Measurements from ENCODE around the gene CD2. TPM values are rescaled to one million over a fixed set of nuclear protein-coding genes. Genes with fewer than 3 reads are reported as not detected.
"Not testable (repeated sequence)": the region's sequence is repeated elsewhere in the genome, so short reads cannot be mapped to it uniquely, and the experiment has no call there.

The CD2 gene
- total and polyA plus RNA-seq, 2 donors (not counting 3 experiments of a cell fraction or from before 2014, with no cell fraction given): not detected

DNA sequence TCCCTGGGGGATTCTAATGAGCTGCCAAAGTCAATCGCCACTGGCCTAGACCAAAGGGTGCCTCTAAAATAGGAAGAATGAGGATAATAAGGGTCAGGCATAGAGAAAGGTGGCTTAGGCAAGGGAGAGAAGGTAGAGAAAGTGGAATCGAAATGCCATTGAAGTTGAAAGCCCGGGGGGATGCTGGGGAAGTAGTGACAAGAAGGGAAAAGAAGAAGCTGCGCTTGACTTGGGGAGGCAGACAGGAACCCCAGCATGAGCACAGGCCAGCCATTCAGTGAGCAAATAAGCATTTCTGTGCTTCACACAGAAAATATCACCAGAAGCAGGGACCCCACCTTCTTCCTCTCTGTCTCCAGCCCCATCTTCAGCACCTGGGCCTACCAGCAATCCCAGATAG lies 1.5 kb downstream of the CD2 start:
- intact Hi-C loops (cut with micrococcal nuclease): no loop called here
- no peaks in the 10 kb centered on the region for H3K9me1 ChIP-seq (replicated peaks; ENCODE audit: control insufficient read depth, extremely low read depth, insufficient read depth, low read length)
- FAIRE-seq (no peak), DNase-seq (ENCODE audit: low read depth, low spot score) (no peak)
- no peak overlapping the region for H3K9ac ChIP-seq (replicated peaks; ENCODE audit: extremely low read depth, insufficient read depth, low read length)
- no peaks in the 10 kb centered on the region for H3K79me2 ChIP-seq (ENCODE audit: control insufficient read depth, insufficient read depth, low read length)
- dilution Hi-C loops (cut with MboI; ENCODE audit: extremely low pct_ligation_motif_present, low sequenced_read_pairs): no loop called here
- H2AFZ ChIP-seq (ENCODE audit: low read depth, low read length): no peak overlapping the region
- ChIA-PET POLR2A (no interaction called here), CTCF (no interaction called here)
- no peaks in the 10 kb centered on the region for H3K9me3 ChIP-seq (replicated peaks; ENCODE audit: control insufficient read depth, insufficient read depth, low read length)
- BruUV-seq (replicated peaks): no TSS peak
- H3K4me2 ChIP-seq (ENCODE audit: insufficient read depth, low read length): no peak overlapping the region
- TF ChIP-seq MYC (IDR thresholded peaks at IDR 0.05; ENCODE audit: low read depth, low read length) (no peak), GATA2 (IDR thresholded peaks at IDR 0.05; ENCODE audit: insufficient read depth, insufficient read length, low read depth, low read length) (no peak), EZH2 (IDR thresholded peaks at IDR 0.05; ENCODE audit: borderline replicate concordance, low read depth, low read length, severe bottlenecking) (no peak), FOS (IDR thresholded peaks at IDR 0.05; ENCODE audit: borderline replicate concordance, insufficient read depth, low read length) (no peak), JUN (IDR thresholded peaks at IDR 0.05; ENCODE audit: borderline replicate concordance, insufficient read depth, insufficient read length, low read depth) (no peak), POLR2A (IDR thresholded peaks at IDR 0.05; ENCODE audit: low read depth, low read length) (no peak), POLR2AphosphoS5 (IDR thresholded peaks at IDR 0.05; ENCODE audit: insufficient read depth, low read depth, low read length) (no peak)
- TF ChIP-seq, protein P1, sequence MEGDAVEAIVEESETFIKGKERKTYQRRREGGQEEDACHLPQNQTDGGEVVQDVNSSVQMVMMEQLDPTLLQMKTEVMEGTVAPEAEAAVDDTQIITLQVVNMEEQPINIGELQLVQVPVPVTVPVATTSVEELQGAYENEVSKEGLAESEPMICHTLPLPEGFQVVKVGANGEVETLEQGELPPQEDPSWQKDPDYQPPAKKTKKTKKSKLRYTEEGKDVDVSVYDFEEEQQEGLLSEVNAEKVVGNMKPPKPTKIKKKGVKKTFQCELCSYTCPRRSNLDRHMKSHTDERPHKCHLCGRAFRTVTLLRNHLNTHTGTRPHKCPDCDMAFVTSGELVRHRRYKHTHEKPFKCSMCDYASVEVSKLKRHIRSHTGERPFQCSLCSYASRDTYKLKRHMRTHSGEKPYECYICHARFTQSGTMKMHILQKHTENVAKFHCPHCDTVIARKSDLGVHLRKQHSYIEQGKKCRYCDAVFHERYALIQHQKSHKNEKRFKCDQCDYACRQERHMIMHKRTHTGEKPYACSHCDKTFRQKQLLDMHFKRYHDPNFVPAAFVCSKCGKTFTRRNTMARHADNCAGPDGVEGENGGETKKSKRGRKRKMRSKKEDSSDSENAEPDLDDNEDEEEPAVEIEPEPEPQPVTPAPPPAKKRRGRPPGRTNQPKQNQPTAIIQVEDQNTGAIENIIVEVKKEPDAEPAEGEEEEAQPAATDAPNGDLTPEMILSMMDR (IDR thresholded peaks at IDR 0.05; ENCODE audit: extremely low read depth in 1 of 2, insufficient read depth in 1 of 2, low read depth in 1 of 2, low read length in 2 of 2): no peak
- TF ChIP-seq, protein P2, sequence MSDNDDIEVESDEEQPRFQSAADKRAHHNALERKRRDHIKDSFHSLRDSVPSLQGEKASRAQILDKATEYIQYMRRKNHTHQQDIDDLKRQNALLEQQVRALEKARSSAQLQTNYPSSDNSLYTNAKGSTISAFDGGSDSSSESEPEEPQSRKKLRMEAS (IDR thresholded peaks at IDR 0.05; ENCODE audit: insufficient read depth, insufficient read length): no peak
- H3K4me3 ChIP-seq (replicated peaks in 1 of 3; ENCODE audit: insufficient read depth in 1 of 3, low read depth in 1 of 3, low read length in 3 of 3): no peak overlapping the region
- H3K27me3 ChIP-seq (ENCODE audit: control insufficient read depth in 2 of 2, insufficient read depth in 2 of 2, low read length in 2 of 2): no peaks in the 10 kb centered on the region
- no peaks in the 10 kb centered on the region for H4K20me1 ChIP-seq (replicated peaks; ENCODE audit: control insufficient read depth, extremely low read depth, insufficient read depth, low read length)
- no peak overlapping the region for H3K27ac ChIP-seq (ENCODE audit: insufficient read depth, low read depth, low read length)
- H3K36me3 ChIP-seq (ENCODE audit: control insufficient read depth in 2 of 2, extremely low read depth in 1 of 2, insufficient read depth in 2 of 2, low read length in 2 of 2): no peaks in the 10 kb centered on the region
- H3K4me1 ChIP-seq (ENCODE audit: control insufficient read depth, extremely low read depth, insufficient read depth, low read length): no peaks in the 10 kb centered on the region

DNA sequence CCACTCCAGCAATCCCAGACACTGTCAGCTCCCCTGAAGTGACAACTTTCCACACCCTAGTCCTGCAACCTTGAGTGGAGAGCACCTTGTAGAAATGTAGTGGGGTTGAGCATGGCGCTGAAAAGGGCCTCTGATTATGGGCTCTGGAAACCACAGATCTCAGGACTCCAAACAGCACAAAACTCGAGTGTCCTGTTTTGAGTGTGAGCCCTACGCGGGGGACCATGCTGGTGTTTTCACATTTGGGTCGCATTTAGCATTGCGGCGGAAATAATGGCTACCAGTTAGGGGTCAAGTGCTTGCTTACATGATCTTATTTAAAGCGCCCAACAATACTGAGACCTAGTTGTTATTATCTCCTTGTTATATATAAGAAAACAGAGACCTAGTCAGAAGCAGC lies 1.9 kb downstream of the CD2 start:
- H2AFZ ChIP-seq (ENCODE audit: low read depth, low read length); H3K79me2 ChIP-seq (ENCODE audit: control insufficient read depth, insufficient read depth, low read length); FAIRE-seq; H3K36me3 ChIP-seq (ENCODE audit: control insufficient read depth in 2 of 2, extremely low read depth in 1 of 2, insufficient read depth in 2 of 2, low read length in 2 of 2); BruUV-seq (replicated peaks); H3K4me1 ChIP-seq (ENCODE audit: control insufficient read depth, extremely low read depth, insufficient read depth, low read length); DNase-seq (ENCODE audit: low read depth, low spot score); H3K4me2 ChIP-seq (ENCODE audit: insufficient read depth, low read length); H3K9me3 ChIP-seq (replicated peaks; ENCODE audit: control insufficient read depth, insufficient read depth, low read length); H3K9ac ChIP-seq (replicated peaks; ENCODE audit: extremely low read depth, insufficient read depth, low read length); H3K27me3 ChIP-seq (ENCODE audit: control insufficient read depth in 2 of 2, insufficient read depth in 2 of 2, low read length in 2 of 2); H3K4me3 ChIP-seq (replicated peaks in 1 of 3; ENCODE audit: insufficient read depth in 1 of 3, low read depth in 1 of 3, low read length in 3 of 3); H3K9me1 ChIP-seq (replicated peaks; ENCODE audit: control insufficient read depth, extremely low read depth, insufficient read depth, low read length); intact Hi-C loops (cut with micrococcal nuclease); dilution Hi-C loops (cut with MboI; ENCODE audit: extremely low pct_ligation_motif_present, low sequenced_read_pairs); H3K27ac ChIP-seq (ENCODE audit: insufficient read depth, low read depth, low read length); H4K20me1 ChIP-seq (replicated peaks; ENCODE audit: control insufficient read depth, extremely low read depth, insufficient read depth, low read length): not testable (repeated sequence)
- ChIA-PET CTCF (interaction anchor here (1.3 kb wide), 1 partner anchor 18 kb away, joined by 3 read pairs; no protein-coding TSS in a partner anchor), POLR2A (interaction anchor here (0.6 kb wide), 1 partner anchor 36 kb away, joined by 3 read pairs; no protein-coding TSS in a partner anchor)

DNA sequence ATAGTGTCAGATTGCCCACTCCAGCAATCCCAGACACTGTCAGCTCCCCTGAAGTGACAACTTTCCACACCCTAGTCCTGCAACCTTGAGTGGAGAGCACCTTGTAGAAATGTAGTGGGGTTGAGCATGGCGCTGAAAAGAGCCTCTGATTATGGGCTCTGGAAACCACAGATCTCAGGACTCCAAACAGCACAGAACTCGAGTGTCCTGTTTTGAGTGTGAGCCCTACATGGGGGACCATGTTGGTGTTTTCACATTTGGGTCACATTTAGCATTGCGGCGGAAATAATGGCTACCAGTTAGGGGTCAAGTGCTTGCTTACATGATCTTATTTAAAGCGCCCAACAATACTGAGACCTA lies 4.2 kb downstream of the CD2 start:
- H2AFZ ChIP-seq (ENCODE audit: low read depth, low read length); DNase-seq (ENCODE audit: low read depth, low spot score); CTCF ChIA-PET; H3K27me3 ChIP-seq (ENCODE audit: control insufficient read depth in 2 of 2, insufficient read depth in 2 of 2, low read length in 2 of 2); intact Hi-C loops (cut with micrococcal nuclease); H3K27ac ChIP-seq (ENCODE audit: insufficient read depth, low read depth, low read length); dilution Hi-C loops (cut with MboI; ENCODE audit: extremely low pct_ligation_motif_present, low sequenced_read_pairs); H3K4me3 ChIP-seq (replicated peaks in 1 of 3; ENCODE audit: insufficient read depth in 1 of 3, low read depth in 1 of 3, low read length in 3 of 3); FAIRE-seq; H3K4me1 ChIP-seq (ENCODE audit: control insufficient read depth, extremely low read depth, insufficient read depth, low read length); H3K9me1 ChIP-seq (replicated peaks; ENCODE audit: control insufficient read depth, extremely low read depth, insufficient read depth, low read length); H4K20me1 ChIP-seq (replicated peaks; ENCODE audit: control insufficient read depth, extremely low read depth, insufficient read depth, low read length); H3K4me2 ChIP-seq (ENCODE audit: insufficient read depth, low read length); H3K36me3 ChIP-seq (ENCODE audit: control insufficient read depth in 2 of 2, extremely low read depth in 1 of 2, insufficient read depth in 2 of 2, low read length in 2 of 2); H3K79me2 ChIP-seq (ENCODE audit: control insufficient read depth, insufficient read depth, low read length); BruUV-seq (replicated peaks); POLR2A ChIA-PET; H3K9me3 ChIP-seq (replicated peaks; ENCODE audit: control insufficient read depth, insufficient read depth, low read length); H3K9ac ChIP-seq (replicated peaks; ENCODE audit: extremely low read depth, insufficient read depth, low read length): not testable (repeated sequence)
